GM12872 (cell line): ENCODE data around the gene BATF.

Experiments used
- TF ChIP-seq, protein P1 (sequence below): IDR thresholded peaks from 3 replicates; pipeline ENCODE4 v1.5.1; 2011; ENCODE audit warnings: low read depth, mild to moderate bottlenecking, low read length, moderate library complexity; ENCODE audit not compliant: insufficient read depth

The BATF gene

DNA sequence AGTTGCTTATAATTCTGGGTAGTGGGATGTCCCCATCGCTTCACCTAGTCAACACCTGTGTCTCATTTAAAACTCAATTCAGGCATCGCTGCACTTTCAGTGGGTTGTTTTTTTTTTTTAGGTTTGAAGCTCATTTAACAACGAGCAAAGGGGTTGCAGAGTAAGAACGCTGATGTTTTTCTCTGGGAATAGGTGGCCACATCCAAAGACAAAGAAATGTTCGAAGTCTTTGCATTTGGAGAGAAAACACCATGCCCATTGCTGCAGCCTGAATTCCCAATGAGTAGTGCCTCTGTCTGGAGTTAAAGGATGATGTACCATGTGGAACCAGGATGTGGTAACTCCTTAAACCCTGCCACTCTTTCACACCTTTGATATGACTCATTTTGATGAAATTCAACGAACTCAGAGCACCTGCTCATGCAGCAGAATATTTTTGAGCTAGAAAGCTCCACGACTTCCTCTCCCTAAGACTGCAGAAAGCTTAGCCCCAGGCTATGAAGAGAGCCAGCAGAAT is 35.1 kb upstream of the BATF start:
- TF ChIP-seq, protein P1, sequence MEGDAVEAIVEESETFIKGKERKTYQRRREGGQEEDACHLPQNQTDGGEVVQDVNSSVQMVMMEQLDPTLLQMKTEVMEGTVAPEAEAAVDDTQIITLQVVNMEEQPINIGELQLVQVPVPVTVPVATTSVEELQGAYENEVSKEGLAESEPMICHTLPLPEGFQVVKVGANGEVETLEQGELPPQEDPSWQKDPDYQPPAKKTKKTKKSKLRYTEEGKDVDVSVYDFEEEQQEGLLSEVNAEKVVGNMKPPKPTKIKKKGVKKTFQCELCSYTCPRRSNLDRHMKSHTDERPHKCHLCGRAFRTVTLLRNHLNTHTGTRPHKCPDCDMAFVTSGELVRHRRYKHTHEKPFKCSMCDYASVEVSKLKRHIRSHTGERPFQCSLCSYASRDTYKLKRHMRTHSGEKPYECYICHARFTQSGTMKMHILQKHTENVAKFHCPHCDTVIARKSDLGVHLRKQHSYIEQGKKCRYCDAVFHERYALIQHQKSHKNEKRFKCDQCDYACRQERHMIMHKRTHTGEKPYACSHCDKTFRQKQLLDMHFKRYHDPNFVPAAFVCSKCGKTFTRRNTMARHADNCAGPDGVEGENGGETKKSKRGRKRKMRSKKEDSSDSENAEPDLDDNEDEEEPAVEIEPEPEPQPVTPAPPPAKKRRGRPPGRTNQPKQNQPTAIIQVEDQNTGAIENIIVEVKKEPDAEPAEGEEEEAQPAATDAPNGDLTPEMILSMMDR: no peak

DNA sequence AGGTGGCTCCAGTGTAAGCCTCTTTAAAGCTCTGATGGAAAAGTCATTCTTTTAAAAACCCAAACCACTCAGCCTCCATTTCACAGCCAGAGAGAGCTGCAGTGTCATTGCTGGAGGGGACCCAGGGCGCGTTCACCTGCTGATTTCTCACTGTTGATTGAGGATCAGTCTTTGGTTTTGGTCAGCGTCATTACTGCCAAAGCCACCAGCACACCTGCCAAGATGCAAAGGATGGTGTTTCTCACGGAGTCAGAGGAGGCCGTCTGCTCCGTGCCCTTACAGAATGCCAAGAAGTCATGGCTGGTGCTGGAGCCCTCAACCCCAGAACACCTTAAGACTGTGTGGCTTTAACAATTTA is 32.8 kb upstream of the BATF start:
- TF ChIP-seq, protein P1: no peak

DNA sequence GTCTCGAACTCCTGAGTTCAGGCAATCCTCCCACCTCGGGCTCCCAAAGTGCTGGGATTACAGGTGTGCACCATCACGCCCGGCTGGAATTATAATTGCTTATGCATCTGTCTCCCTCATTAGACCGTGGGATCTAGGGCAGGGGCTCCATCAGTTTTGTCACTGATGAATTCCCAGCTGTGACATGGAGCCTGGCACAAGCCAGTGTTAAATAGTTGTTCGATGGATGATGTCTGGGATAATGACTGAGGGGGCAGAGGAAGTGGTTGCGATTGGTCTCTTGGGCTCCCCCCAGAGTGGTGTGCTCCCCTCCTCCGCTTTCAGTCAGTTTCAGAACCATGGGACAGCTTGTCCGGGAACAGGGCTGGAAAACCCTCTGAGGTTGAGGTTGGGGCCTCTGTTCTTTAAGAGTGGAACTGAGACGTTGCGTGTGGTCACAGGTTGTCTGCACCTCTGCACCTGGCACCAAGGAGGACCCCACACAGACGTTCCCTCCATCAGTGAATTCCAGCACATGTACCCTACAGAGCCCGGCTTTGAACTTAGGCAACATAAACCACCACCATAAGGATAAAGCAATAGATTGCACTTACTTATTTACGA is 30.8 kb upstream of the BATF start:
- TF ChIP-seq, protein P1: no peak

DNA sequence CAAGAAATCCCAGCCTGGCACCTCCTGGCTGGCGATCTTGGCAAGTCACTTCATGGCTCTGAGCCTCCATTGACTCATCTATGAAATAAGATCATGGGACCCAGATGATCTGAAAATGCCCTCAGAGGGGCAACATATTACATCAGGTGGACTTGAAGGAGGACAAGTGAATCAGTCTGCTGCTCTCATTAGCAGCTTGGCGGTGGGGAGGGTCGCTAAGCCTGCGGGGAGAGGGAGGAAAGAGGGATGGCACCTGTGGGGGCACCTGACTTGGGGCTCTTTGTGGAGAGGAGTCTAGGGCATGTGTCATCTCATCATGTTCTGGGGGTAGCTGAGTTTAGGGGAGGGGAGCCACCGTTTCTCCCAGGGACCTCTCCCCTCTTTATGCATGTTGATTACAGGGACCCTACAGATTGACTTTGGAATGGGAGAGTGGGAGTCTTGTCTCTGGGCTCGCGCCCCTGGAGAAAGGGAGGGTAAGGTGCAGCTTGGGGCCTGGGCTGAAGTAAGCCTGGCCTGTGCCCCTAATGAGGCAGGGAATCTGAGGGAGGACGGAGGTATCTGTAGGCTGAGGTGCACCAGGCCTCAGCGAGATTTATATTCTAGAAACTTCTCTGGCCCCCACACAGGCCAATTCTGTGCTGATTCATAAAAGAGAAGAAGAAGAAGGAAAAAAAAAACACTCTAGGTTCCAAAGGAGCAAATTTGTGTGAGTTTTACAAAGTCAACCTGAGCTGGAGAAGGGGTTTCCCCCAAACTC is 29.3 kb upstream of the BATF start:
- TF ChIP-seq, protein P1: no peak

DNA sequence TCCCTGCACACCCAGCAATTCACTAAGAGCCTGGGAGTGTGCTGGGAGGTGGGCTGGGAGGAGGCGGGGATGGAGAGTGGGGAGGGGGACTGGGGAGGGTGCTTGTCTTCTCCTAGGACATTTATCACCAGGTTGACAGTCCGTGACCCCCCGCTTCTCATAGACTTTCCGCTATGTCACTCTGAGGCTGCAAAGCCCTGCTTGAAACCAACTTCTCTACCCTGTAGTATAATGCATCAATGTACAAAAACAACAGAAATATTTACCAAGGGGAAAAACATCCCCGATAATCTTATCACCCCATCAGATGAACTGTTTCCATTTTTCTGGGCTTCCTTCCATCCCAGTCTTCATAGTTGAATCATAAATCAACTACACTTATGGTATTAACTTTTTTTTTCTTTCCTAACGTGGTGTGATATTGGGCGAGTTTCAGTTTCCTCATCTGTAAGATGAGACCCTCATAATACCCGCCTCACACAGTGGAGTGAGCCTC is 28.6 kb upstream of the BATF start:
- TF ChIP-seq, protein P1: no peak

GRCh38 chr14:75494896-75495295 is 27.4 kb upstream of the BATF start:
- TF ChIP-seq, protein P1: no peak

DNA sequence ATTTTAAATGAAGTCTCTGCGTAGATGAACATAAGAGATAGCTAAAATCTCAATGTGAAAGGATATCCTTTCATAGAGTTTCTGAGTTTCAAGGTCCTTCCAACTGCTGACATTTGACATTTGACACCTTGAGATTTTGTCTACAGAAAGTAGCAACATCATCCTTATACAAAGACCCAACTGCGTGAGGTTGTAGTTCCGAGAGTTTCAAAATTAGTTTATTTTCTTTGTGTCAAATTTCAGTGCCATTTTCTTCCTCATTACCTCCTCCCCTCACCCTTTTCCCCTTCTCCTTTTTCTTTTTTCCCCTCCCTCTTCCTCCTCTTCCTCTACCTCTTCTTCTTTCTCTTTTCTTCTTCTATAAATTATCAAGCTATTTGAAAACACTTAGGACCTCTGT is 26.9 kb upstream of the BATF start:
- TF ChIP-seq, protein P1: no peak
